ENCODE measurements around the gene STK4.

STK4 gene

DNA sequence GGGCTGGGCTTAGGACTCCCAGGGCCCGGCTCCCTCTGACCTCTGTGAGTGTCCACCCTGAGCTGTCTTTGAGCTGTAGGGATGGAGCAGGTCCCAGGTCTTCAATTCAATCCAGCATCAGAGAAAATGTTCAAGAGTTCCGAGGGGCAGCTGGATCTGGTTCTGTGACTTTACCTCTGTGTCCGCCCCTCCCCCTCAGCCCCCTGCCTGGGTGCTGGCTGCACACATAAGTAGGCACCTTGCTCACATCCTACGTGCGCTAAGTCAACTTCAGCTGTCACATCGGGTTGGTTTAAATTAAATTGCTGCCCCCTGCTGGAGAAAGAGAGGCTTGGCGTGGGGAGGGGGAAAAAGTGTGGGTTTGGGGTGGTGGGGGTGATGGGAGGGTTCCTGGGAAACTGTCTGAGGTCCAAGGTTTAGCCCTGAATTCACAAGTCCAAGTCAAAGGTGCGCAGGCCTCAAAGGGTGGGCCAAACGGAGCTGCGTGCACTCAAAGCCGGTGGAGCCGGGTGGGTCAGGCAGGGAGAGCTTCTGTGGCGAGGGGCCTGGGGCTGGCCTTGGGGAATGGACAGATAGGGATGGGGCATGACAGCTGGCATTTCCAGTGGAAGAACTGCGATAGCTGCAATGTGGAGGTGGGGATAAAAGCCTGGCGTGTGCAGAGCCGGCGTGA lies 145.6 kb downstream of the STK4 start:
- no peak overlapping the region for H3K4me3 ChIP-seq (ENCODE audit: low read depth, low read length)
- DNase-seq (ENCODE audit: low read depth) = peak; percentile 18
- TF ChIP-seq, protein P1, sequence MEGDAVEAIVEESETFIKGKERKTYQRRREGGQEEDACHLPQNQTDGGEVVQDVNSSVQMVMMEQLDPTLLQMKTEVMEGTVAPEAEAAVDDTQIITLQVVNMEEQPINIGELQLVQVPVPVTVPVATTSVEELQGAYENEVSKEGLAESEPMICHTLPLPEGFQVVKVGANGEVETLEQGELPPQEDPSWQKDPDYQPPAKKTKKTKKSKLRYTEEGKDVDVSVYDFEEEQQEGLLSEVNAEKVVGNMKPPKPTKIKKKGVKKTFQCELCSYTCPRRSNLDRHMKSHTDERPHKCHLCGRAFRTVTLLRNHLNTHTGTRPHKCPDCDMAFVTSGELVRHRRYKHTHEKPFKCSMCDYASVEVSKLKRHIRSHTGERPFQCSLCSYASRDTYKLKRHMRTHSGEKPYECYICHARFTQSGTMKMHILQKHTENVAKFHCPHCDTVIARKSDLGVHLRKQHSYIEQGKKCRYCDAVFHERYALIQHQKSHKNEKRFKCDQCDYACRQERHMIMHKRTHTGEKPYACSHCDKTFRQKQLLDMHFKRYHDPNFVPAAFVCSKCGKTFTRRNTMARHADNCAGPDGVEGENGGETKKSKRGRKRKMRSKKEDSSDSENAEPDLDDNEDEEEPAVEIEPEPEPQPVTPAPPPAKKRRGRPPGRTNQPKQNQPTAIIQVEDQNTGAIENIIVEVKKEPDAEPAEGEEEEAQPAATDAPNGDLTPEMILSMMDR (IDR thresholded peaks at IDR 0.05; ENCODE audit: insufficient read depth, low read depth, low read length, missing control alignments) = peak; percentile 45

DNA sequence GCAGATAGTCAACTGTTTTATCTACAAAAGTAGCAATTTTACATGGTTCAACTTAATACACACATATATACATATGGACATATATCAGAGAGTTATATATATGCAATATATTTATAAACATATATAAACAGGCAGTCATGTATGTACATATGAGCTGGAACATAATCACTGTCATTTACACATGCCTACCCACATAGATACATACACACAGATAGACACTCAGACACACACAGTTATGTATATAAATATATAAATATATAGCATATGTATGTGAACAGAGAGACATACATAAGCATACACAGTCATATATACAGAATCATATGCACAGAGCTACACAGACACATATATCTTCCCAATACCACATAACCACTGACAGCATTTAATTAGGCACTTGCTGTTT lies 146.4 kb downstream of the STK4 start:
- no peak overlapping the region for H3K4me3 ChIP-seq (ENCODE audit: low read depth, low read length)
- TF ChIP-seq, protein P1 (IDR thresholded peaks at IDR 0.05; ENCODE audit: insufficient read depth, low read depth, low read length, missing control alignments) = no peak
- DNase-seq (ENCODE audit: low read depth) = no peak

DNA sequence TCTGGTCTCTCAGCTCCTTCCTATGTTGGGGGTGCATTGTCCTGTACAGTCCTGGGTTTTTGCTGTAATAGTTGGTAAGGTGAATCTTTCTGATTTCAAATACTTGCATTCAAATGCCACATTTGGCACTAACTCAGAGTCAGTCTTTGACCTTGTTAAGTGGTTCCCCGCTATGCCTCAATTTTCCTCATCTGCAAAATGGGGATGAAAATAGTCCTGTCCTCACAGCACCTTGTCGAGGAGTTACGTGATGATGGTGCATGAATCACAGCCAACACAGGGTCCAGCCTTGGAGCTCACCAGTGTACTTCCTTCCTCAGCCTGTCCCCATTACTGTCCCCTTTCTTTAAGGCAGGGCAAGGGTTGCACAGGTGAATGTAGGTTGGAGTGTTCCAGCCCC lies 147.6 kb downstream of the STK4 start:
- no peak for DNase-seq (ENCODE audit: low read depth)
- TF ChIP-seq, protein P1 (IDR thresholded peaks at IDR 0.05; ENCODE audit: insufficient read depth, low read depth, low read length, missing control alignments) = no peak
- no peak overlapping the region for H3K4me3 ChIP-seq (ENCODE audit: low read depth, low read length)

DNA sequence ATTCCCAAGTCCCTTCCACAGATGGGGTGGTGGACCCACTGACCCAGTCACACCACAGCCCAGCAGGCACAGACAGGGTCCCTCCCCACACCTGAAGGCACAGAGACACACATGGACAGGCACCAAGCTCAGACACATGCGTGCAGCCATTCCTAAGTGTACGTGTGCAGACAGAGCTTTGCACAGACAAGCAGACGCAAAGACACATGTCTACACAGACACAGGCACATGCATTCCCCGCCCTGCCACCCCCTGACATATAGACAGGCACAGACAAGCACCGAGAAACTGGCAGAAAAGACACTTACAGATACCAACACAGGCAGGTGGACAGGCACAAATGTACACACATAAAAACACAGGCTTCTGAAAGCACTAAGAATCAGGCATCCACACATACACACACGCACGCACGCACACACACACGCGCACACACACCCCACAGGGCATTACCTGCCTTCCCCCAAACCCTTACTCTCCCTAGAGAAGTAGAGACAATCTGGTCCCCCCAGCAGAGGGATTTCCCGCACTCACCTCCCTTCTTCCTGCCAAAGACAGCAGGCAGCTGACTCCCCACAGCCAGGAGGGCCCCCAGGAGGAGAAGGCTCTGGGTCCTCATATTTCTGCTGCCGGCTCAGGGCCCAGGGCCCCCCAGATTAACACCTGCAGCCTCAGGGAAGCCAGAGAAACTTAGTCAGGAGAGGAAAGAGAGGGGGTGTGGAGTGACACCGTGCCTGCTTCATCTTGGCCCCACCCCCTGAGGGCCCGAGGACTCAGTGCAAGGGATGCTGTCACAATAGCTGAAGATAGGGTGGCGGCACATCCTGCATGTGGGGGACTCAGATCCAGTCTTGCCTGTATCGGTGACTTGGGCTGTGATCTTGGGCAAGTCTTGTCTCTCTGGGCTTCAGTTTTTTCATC lies 148.4 kb downstream of the STK4 start, which contains the start of gene WFDC5:
Gene WFDC5, minus strand, starts transcription at position 710 of the 921 bp plus-strand sequence. Its CDS starts 91 bp downstream, at position 619.
- no peak within 1 kb of the TSS for H3K4me3 ChIP-seq (ENCODE audit: low read depth, low read length)
- no peak for DNase-seq (ENCODE audit: low read depth)
- TF ChIP-seq, protein P1 (IDR thresholded peaks at IDR 0.05; ENCODE audit: insufficient read depth, low read depth, low read length, missing control alignments) = no peak

DNA sequence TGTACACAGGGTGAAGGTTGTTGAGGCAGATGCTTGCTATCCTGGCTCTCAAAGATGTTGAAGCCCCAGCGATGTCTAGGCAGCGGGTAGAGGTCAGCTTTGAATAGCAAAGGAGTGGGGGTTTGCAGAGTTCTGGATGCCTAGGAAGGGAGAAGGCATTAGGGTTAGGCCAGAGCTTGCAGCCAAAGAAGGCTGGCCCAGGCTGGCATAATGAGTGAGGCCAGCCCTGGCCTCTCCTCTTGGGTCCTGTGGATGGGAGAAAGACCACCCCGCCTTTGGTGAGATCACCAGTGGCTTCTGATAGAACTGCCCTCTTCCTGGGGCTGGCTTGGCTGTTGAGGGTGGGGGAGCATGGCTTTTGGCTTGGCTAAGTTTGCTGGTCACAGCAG lies 149.1 kb downstream of the STK4 start:
- H3K4me3 ChIP-seq (ENCODE audit: low read depth, low read length) = no peak overlapping the region
- TF ChIP-seq, protein P1 (IDR thresholded peaks at IDR 0.05; ENCODE audit: insufficient read depth, low read depth, low read length, missing control alignments) = no peak
- no peak for DNase-seq (ENCODE audit: low read depth)

DNA sequence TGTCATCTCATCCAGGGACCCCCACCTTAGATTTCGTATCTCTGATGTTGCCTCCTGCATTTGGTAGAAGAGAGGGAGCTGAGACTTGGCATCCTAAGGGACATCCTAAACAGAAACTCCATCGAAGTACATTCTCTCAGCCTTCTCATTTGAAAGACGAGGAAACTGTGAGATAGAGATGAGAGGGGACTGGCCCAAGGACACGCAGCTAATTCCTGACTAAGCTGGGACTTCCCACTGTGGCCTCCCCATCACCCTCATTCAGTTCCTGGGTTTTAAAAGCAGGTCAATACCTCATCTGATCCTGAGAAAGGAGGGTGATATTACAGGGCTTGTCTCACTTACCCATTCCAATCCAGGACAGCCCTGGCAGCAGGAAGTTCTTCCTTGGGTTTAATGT lies 149.5 kb downstream of the STK4 start:
- DNase-seq (ENCODE audit: low read depth) = no peak
- TF ChIP-seq, protein P1 (IDR thresholded peaks at IDR 0.05; ENCODE audit: insufficient read depth, low read depth, low read length, missing control alignments) = no peak
- H3K4me3 ChIP-seq (ENCODE audit: low read depth, low read length) = no peak overlapping the region
